GM18526 (cell line): ENCODE measurements around the gene FRMD5.

Source experiments
- POLR2A ChIP-seq: IDR thresholded peaks from 3 replicates; pipeline ENCODE4 v1.6.1; 2011; ENCODE audit not compliant: insufficient read length; ENCODE audit errors: extremely low read depth

FRMD5 gene

GRCh38 chr15:43941071-43941470, 254.0 kb downstream of the FRMD5 start:
- TF ChIP-seq POLR2A: no peak

GRCh38 chr15:43939070-43939469, 256.0 kb downstream of the FRMD5 start:
- no peak for TF ChIP-seq POLR2A

- TF ChIP-seq POLR2A: no peak
Observed at GRCh38 chr15:43934480-43934879, 260.6 kb downstream of the FRMD5 start.

- TF ChIP-seq POLR2A: no peak
Observed at GRCh38 chr15:43932907-43933306, 262.2 kb downstream of the FRMD5 start.

GRCh38 chr15:43931790-43932435, 263.2 kb downstream of the FRMD5 start:
- TF ChIP-seq POLR2A: no peak

- TF ChIP-seq POLR2A: no peak
Observed at GRCh38 chr15:43931119-43931518, 264.0 kb downstream of the FRMD5 start.

- TF ChIP-seq POLR2A: no peak
Observed at GRCh38 chr15:43930556-43930955, 264.5 kb downstream of the FRMD5 start.

- no peak for TF ChIP-seq POLR2A
Observed at GRCh38 chr15:43930079-43930478, 265.0 kb downstream of the FRMD5 start.

GRCh38 chr15:43928152-43928551, 266.9 kb downstream of the FRMD5 start:
- no peak for TF ChIP-seq POLR2A

GRCh38 chr15:43927203-43927602, 267.9 kb downstream of the FRMD5 start:
- TF ChIP-seq POLR2A: no peak

- no peak for TF ChIP-seq POLR2A
Observed at GRCh38 chr15:43923553-43923952, 271.5 kb downstream of the FRMD5 start.

- no peak for TF ChIP-seq POLR2A
Observed at GRCh38 chr15:43922021-43922420, 273.1 kb downstream of the FRMD5 start.

GRCh38 chr15:43920815-43921214, 274.3 kb downstream of the FRMD5 start:
- no peak for TF ChIP-seq POLR2A

- TF ChIP-seq POLR2A: no peak
Observed at GRCh38 chr15:43920254-43920600, 274.8 kb downstream of the FRMD5 start.

GRCh38 chr15:43919540-43920253, 275.4 kb downstream of the FRMD5 start:
- TF ChIP-seq POLR2A: no peak

GRCh38 chr15:43918717-43919116, 276.4 kb downstream of the FRMD5 start:
- no peak for TF ChIP-seq POLR2A

- TF ChIP-seq POLR2A: no peak
Observed at GRCh38 chr15:43916326-43916660, 278.8 kb downstream of the FRMD5 start.
